Activated naive CD4-positive, alpha-beta T cell treated with anti-CD3 and anti-CD28 coated beads, Interleukin-2, amount 50 U/mL, for 72 hours (primary cell): Measurements from ENCODE around the gene OR6C4. TPM values are rescaled to one million over a fixed set of nuclear protein-coding genes. Genes with fewer than 3 reads are reported as not detected.
"Not testable (repeated sequence)": the region's sequence is repeated elsewhere in the genome, so short reads cannot be mapped to it uniquely, and the experiment has no call there.

Experiments
- ATAC-seq, 2 donors: fragments of 150-1000 bp; cut with Tn5 transposase; 2 replicates each; pipeline ENCODE4 v1.10.0; 2021; ENCODE audit warnings: mild to moderate bottlenecking in 2 of 2, moderate library complexity in 2 of 2
- DNase-seq, 2 donors: peaks; one replicate each; pipeline ENCODE4 v3.0.0; 2021 to 2022; ENCODE audit warnings: low spot score in 2 of 2
- H3K27ac Mint-ChIP-seq, 2 donors: one replicate each; pipeline ENCODE4 v1.8.0; 2022; ENCODE audit warnings: mild to moderate bottlenecking in 2 of 2, mixed read lengths in 2 of 2
- H3K36me3 Mint-ChIP-seq, 2 donors: one replicate each; pipeline ENCODE4 v1.8.0; 2022; ENCODE audit warnings: mixed read lengths in 2 of 2
- H3K9me3 Mint-ChIP-seq, 2 donors: one replicate each; pipeline ENCODE4 v1.8.0; 2022; ENCODE audit warnings: mixed read lengths in 2 of 2
- total RNA-seq, 2 donors: library from RNA; stranded (reverse); gene quantifications; one replicate each; pipeline ENCODE4 v1.2.3, GENCODE V29; 2022

Gene OR6C4
- not detected for total RNA-seq

DNA sequence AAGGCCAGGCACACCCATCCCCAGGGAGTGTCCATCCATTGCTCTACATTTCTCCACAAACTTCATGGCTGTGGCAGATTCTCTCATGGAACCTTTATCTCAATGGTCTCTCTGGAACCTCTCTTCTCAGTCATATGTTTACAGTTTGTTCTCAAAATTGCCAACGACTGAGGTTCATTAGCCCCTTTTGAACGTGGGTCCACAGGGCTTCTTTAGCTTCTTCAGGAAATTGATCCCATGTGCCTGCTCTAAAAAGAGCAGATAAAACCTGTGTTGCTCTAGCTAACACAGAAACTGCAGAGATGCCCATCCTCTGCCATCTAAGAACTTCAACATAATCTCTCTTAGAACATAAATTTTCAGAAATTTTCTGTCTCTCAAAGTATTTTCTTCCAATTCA, at the start of gene OR6C4:
OR6C4 (plus strand) TSS at position 301 of the 400 bp plus-strand sequence. CDS start 1,625 bp downstream, outside the sequence.
- Mint-ChIP-seq H3K27ac (no peak within 1 kb of the TSS), H3K36me3 (peaks cover 0 to 6% of the 10 kb centered on the region in 2 donors), H3K9me3 (peaks cover 0 to 5% of the 10 kb centered on the region in 2 donors)
- no peak for DNase-seq
- no peak for ATAC-seq

DNA sequence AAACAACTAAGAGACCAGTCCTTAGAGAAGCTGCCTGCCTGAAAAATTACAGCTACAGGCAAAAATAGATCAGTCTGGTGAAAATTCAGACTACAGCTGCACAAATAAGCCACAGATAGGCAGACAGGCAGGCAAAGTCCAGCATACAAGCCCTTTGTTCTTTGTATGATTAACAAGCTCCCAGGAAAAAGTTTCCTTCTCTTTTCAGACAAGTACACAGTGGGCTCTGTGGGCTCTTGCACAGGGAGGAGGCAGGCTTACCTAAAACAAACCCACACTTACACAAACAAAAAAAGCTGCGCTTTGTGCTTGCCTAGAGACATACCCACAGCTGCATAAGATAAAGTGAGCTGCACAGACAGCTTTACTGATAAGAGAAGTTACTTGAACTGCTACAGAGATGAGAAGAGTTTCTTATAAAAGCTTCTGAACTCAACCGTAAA, 49.6 kb upstream of the OR6C4 start:
- no peak for ATAC-seq

DNA sequence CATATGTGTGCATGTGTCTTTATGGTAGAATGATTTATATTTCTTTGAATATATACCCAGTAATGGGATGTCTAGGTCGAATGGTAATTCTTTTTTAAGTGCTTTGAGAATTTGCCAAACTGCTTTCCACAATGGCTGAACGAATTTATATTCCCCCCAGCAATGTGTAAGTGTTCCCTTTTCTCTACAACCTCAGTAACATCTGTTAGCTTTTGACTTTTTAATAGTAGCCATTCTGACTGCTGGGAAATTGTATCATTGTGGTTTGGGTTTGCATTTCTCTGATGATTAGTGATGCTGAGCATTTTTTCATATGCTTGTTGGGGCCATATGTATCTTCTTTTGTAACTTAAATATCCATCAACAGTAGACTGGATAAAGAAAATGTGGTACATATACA, 47.8 kb upstream of the OR6C4 start:
- no peak overlapping the region for H3K27ac Mint-ChIP-seq
- ATAC-seq (no peak), DNase-seq (no peak)
- no peaks in the 10 kb centered on the region for H3K9me3 Mint-ChIP-seq
- H3K36me3 Mint-ChIP-seq: no peaks in the 10 kb centered on the region

More for the DNA sequence above, 49.6 kb upstream of the OR6C4 start:
- H3K27ac Mint-ChIP-seq: no peak overlapping the region
- no peak for DNase-seq
- H3K36me3 Mint-ChIP-seq: no peaks in the 10 kb centered on the region
- no peaks in the 10 kb centered on the region for H3K9me3 Mint-ChIP-seq

- Mint-ChIP-seq H3K9me3 (peaks cover 0 to 3% of the 10 kb centered on the region in 2 donors), H3K27ac (no peak overlapping the region), H3K36me3 (no peaks in the 10 kb centered on the region)
- DNase-seq (no peak), ATAC-seq (no peak)
Observed at GRCh38 chr12:55515696-55516095, 33.7 kb upstream of the OR6C4 start.

GRCh38 chr12:55516391-55516790, 33.0 kb upstream of the OR6C4 start:
- ATAC-seq: no peak

DNA sequence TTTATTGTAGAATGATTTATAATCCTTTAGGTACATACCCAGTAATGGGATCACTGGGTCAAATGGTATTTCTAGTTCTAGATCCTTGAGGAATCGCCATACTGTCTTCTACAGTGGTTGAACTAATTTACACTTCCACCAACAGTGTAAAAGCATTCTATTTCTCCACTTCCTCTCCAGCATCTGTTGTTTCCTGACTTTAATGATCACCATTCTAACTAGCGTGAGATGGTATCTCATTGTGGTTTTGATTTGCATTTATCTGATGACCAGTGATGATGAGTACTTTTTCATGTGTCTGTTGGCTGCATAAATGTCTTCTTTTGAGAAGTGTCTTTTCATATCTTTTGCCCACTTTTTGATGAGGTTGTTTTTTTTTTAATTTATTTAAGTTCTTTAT, 1.2 kb upstream of the OR6C4 start:
- not testable (repeated sequence) for H3K36me3 Mint-ChIP-seq, H3K27ac Mint-ChIP-seq, H3K9me3 Mint-ChIP-seq, ATAC-seq, DNase-seq

More at GRCh38 chr12:55516391-55516790, 33.0 kb upstream of the OR6C4 start:
- Mint-ChIP-seq H3K27ac (no peak overlapping the region), H3K9me3 (peaks cover 0 to 3% of the 10 kb centered on the region in 2 donors), H3K36me3 (no peaks in the 10 kb centered on the region)
- no peak for DNase-seq

DNA sequence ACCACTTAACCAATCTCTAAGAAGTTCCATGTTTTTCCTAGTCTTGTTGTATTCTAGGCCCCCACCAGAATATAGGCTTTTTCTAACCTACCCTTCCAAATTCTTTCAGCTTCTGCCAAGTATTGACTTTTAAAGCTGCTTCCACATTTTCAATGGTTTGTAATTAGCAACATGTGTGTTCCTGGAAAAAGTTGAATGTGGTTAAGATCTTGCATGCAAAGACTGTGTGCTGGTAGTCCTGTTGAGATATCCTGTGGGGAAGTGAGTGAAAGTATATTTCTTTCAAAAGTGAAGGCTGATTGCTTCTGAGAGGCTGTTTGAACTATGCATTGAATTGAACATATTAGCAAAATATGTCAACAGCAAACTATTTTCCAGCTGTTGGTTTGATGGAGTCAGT, 646 bp upstream of the OR6C4 start:
- ATAC-seq (no peak), DNase-seq (no peak)
- no peak overlapping the region for H3K27ac Mint-ChIP-seq
- H3K9me3 Mint-ChIP-seq: peaks cover 0 to 5% of the 10 kb centered on the region in 2 donors
- H3K36me3 Mint-ChIP-seq: peaks cover 0 to 6% of the 10 kb centered on the region in 2 donors

DNA sequence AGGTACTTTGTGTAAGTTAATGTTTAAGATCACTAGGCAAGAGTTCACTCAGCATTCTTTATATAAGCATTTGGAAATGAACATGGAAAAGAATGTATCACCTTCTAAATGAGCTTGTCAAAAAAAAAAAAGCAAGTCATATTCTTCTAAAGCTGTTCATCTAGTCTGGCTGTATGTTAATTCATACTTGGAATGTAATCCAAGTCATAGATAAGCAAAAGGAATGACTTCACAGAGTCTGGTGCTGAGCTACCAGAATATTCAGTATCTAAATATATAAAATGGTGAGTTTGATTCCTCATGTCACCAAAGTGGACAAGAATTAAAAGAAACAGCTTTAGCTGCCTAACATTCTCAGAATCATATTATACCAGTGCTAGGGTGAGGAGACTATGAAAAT, 4.9 kb downstream of the OR6C4 start:
- Mint-ChIP-seq H3K36me3 (peaks cover 0 to 12% of the 10 kb centered on the region in 2 donors), H3K27ac (no peak overlapping the region), H3K9me3 (peaks cover 0 to 14% of the 10 kb centered on the region in 2 donors)
- no peak for ATAC-seq
- DNase-seq: no peak

DNA sequence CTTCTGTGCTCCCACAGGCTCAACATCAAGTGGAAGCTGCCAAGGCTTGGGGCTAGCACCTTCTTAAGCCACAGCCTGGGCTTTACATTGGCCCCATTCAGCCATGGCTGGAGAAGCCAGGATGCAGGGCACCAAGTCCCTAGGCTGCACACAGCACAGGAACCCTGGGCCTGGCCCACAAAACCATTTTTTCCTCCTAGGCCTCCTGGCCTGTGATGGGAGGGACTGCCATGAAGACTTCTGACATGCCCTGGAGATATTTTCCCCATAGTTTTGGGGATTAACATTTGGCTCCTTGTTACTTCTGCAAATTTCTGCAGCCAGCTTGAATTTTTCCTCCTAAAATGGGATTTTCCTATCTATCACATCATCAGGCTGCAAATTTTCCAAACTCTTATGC, 20.7 kb downstream of the OR6C4 start:
- Mint-ChIP-seq H3K36me3 (peaks cover 23 to 33% of the 10 kb centered on the region in 2 donors), H3K9me3 (peaks cover 24 to 30% of the 10 kb centered on the region in 2 donors)
- not testable (repeated sequence) for DNase-seq, ATAC-seq, H3K27ac Mint-ChIP-seq

- DNase-seq, ATAC-seq, H3K27ac Mint-ChIP-seq: not testable (repeated sequence)
- H3K9me3 Mint-ChIP-seq: peaks cover 24 to 30% of the 10 kb centered on the region in 2 donors
- H3K36me3 Mint-ChIP-seq: peaks cover 23 to 33% of the 10 kb centered on the region in 2 donors
Observed at GRCh38 chr12:55570689-55571088, 21.3 kb downstream of the OR6C4 start.

DNA sequence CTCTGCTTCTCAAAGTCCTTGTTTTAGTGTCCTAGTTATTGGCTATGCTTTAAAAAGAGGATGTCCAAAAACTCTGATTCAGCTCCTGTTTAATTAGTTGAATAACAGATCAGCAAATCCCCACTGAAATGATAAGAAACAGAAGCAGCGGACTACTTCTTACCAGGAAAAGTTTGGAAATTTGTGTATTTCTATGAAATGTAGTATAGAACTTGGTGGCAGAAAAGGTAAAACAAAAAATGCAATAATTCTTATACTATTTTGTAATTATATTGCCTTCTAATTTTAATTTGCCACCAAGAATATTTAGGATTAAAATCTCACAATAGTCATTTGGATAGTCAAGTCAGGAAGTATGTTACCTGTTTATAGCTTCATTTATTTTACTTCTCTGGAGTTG, 22.8 kb downstream of the OR6C4 start, which contains the start of gene OR2AP1:
OR2AP1 (plus strand) TSS at position 301 of the 400 bp plus-strand sequence. CDS start 1,947 bp downstream, outside the sequence.
- peaks cover 23 to 30% of the 10 kb centered on the region in 2 donors for H3K36me3 Mint-ChIP-seq
- ATAC-seq (no peak), DNase-seq (no peak)
- no peak within 1 kb of the TSS for H3K27ac Mint-ChIP-seq
- H3K9me3 Mint-ChIP-seq: peaks cover 23 to 30% of the 10 kb centered on the region in 2 donors

DNA sequence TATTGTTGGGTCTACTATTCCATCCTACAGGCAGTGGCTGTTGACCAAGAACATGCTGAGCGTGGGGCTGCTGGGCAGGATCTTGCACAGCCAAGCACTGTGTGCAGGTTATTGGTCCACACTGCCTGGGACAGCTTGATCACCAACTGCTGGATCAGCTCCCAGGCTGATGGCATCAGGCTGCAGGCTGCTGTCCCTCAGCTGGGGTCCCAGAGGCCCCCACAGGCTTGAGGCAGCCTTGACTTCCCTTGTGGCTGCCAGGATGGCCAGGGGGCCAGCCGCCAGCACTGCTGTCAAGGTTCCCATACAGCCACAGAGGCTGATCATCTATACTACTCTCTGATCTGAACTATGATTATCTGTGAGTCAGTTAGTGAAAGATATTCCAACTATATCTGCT, 32.7 kb downstream of the OR6C4 start:
- Mint-ChIP-seq H3K36me3 (peaks cover 6 to 10% of the 10 kb centered on the region in 2 donors), H3K27ac (no peak overlapping the region), H3K9me3 (peaks cover 6 to 9% of the 10 kb centered on the region in 2 donors)
- ATAC-seq (no peak), DNase-seq (no peak)

DNA sequence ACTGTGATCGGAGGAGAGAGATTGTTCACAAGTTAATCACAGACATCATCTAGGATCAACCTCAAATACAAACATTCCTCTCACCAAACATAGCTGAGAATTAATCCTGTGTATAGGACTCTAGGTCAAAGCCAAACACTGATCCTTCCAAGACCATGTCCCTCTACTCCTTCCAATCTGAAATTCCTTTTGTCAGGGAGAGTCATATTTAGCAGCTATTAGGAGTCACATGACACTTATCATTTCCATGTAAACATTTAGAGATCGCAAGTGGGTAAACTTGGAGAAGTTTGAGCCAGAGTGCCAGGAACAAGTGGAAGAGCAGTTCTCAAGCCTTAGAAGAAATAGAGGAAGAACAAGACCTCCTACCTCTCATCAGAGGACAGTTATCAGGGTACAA, 36.4 kb downstream of the OR6C4 start:
- no peak for ATAC-seq
- H3K9me3 Mint-ChIP-seq: peaks cover 0 to 4% of the 10 kb centered on the region in 2 donors
- no peak overlapping the region for H3K27ac Mint-ChIP-seq
- H3K36me3 Mint-ChIP-seq: peaks cover 0 to 6% of the 10 kb centered on the region in 2 donors
- DNase-seq: no peak

- not testable (repeated sequence) for H3K36me3 Mint-ChIP-seq, ATAC-seq, H3K27ac Mint-ChIP-seq, DNase-seq
- peaks cover 2 to 12% of the 10 kb centered on the region in 2 donors for H3K9me3 Mint-ChIP-seq
Observed at GRCh38 chr12:55590152-55590551, 40.8 kb downstream of the OR6C4 start.

Other genes with a start within 250 kb of the OR6C4 start
- not detected for gene OR6C1, start 235.3 kb upstream of the OR6C4 start, total RNA-seq
- gene OR6C3, start 218.9 kb upstream of the OR6C4 start, total RNA-seq: not detected
- gene OR6C75, start 186.6 kb upstream of the OR6C4 start, total RNA-seq: not detected
- not detected for gene OR6C65, start 149.1 kb upstream of the OR6C4 start, total RNA-seq
- gene OR6C76, start 123.3 kb upstream of the OR6C4 start, total RNA-seq: not detected
- gene OR6C2, start 105.5 kb upstream of the OR6C4 start, total RNA-seq: not detected
- not detected for gene OR6C70, start 79.5 kb upstream of the OR6C4 start, total RNA-seq
- gene OR6C68, start 57.2 kb upstream of the OR6C4 start, total RNA-seq: not detected
- not detected for gene OR2AP1, start 22.9 kb downstream of the OR6C4 start, total RNA-seq
- gene OR10P1, start 87.3 kb downstream of the OR6C4 start, total RNA-seq: not detected
- 10 to 100 TPM in 1 of 2 donors, 1 to 10 TPM in 1; 4.0 to 11.9 TPM for gene ITGA7, start 158.3 kb downstream of the OR6C4 start, total RNA-seq
- gene BLOC1S1, start 166.4 kb downstream of the OR6C4 start, total RNA-seq: 100 to 1,000 TPM; 116 to 118 TPM
- 10 to 100 TPM in 1 of 2 donors, 1 to 10 TPM in 1; 6.4 to 13.3 TPM for gene RDH5, start 170.8 kb downstream of the OR6C4 start, total RNA-seq
- gene CD63, start 179.4 kb downstream of the OR6C4 start, total RNA-seq: 100 to 1,000 TPM; 129 to 180 TPM
- gene GDF11, start 193.5 kb downstream of the OR6C4 start, total RNA-seq: 10 to 100 TPM in 1 of 2 donors, 1 to 10 TPM in 1; 5.9 to 12.0 TPM